Fibroblast of villous mesenchyme (primary cell): ENCODE data around the gene CARNS1. TPM values are rescaled to one million over a fixed set of nuclear protein-coding genes. Genes with fewer than 3 reads are reported as not detected.
A peak's percentile ranks its signal among the peaks of the same experiment; 100 is the strongest.
"Not testable (repeated sequence)": the region's sequence is repeated elsewhere in the genome, so short reads cannot be mapped to it uniquely, and the experiment has no call there.

ENCODE experiments used
- DNase-seq: peaks from one replicate; pipeline ENCODE4 v3.0.0-alpha.2; 2010; ENCODE audit warnings: low read depth
- H3K4me3 ChIP-seq: 2 replicates; pipeline ENCODE4 v1.5.1; 2011; ENCODE audit warnings: low read depth, mild to moderate bottlenecking, low read length
- CTCF ChIP-seq: IDR thresholded peaks from 2 replicates; pipeline ENCODE4 v1.5.1; 2012; ENCODE audit warnings: low read depth, mild to moderate bottlenecking, low read length; ENCODE audit not compliant: insufficient read depth
- total RNA-seq: library from RNA; depleted of rRNA; stranded (reverse); fragments of >200 nt; gene quantifications from 2 replicates; pipeline ENCODE4 v1.2.3, GENCODE V29; 2012

Gene CARNS1
- total RNA-seq, 1 donor, result not detected

DNA sequence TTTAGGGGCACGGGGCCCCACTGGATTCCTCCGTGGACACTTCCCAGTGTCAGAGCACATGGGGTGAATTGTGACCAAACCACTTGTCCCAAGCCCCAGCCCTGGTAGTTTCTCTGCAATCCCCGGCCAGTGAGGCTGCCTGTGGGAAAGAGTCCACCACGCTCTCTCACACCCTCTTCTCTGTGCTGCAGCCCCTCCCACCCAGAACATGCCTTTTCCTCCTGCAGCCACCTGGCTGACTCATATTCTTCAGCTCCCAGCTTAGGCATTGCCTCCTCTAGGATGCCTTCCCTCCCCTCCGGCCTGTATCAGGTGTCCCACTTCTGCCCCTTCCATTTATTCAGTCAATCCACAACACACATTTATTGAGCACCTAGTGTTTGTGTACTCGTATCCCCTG lies 7.4 kb downstream of the CARNS1 start:
- no peak for DNase-seq
- TF ChIP-seq CTCF, result no peak

GRCh38 chr11:67423466-67423865 lies 8.0 kb downstream of the CARNS1 start:
- DNase-seq, result no peak
- TF ChIP-seq CTCF, result no peak
- no peak overlapping the region for H3K4me3 ChIP-seq

More for the DNA sequence above, 7.4 kb downstream of the CARNS1 start:
- no peak overlapping the region for H3K4me3 ChIP-seq

DNA sequence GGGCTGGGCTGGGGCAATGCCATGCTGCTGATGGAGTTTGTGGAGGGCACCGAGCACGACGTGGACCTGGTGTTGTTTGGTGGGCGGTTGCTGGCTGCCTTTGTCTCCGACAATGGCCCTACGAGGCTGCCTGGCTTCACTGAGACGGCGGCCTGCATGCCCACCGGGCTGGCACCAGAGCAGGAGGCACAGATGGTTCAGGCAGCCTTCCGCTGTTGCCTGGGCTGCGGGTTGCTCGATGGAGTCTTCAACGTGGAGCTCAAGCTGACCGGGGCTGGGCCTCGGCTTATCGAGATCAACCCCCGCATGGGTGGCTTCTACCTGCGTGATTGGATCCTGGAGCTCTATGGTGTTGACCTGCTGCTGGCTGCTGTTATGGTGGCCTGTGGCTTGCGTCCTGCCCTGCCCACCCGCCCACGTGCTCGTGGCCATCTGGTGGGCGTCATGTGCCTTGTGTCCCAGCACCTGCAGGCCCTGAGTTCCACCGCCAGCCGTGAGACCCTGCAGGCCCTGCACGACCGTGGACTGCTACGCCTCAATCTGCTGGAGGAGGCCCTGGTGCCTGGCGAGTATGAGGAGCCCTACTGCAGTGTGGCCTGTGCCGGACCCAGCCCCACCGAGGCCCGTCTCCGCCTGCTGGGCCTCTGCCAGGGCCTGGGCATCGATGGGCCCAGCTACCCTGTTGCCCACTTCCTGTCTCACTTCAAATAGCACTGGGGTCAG lies 8.6 kb downstream of the CARNS1 start:
- no peak for TF ChIP-seq CTCF
- H3K4me3 ChIP-seq, result no peak overlapping the region
- DNase-seq, result no peak

- DNase-seq, result not testable (repeated sequence)
- peak overlapping the region; percentile 75 for H3K4me3 ChIP-seq
Observed at GRCh38 chr11:67427364-67427859, 11.9 kb downstream of the CARNS1 start.

- TF ChIP-seq CTCF, result no peak
- peak within 1 kb of the TSS; percentile 75 for H3K4me3 ChIP-seq
- DNase-seq, result peak; percentile 97
Observed at GRCh38 chr11:67428052-67429001, 12.8 kb downstream of the CARNS1 start, which contains the start of gene RPS6KB2. Gene RPS6KB2 (plus strand): TSS chr11:67428494. CDS start chr11:67428546, 52 bp downstream.

DNA sequence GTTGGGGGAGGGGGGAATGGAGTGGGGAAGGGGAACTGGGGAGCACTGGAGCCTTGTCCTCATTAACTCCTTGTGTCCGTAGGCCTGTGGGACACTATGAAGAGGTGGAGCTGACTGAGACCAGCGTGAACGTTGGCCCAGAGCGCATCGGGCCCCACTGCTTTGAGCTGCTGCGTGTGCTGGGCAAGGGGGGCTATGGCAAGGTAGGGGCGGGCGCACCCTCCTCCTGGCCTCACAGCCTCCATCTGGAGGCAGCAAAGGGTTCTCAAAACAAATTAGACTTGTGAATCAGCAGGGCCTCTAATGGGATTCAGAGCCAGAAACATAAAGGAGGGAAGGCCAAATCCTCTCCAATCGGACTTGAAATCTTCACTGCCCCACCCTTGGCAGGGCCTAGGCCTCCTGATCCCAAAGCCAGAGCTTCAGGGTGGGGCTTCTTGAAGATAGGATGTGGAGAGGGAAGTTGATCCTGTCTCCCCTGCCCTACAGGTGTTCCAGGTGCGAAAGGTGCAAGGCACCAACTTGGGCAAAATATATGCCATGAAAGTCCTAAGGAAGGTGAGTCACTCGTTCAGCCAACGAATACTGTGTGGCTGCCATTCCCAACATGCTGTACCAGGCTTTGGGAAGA lies 13.7 kb downstream of the CARNS1 start:
- no peak for DNase-seq
- H3K4me3 ChIP-seq, result peak overlapping the region; percentile 75
- no peak for TF ChIP-seq CTCF
